HEK293T (cell line): ENCODE measurements around the gene LMX1B.

Experiments
- CTCF ChIA-PET: fragments of 350-600 bp; formaldehyde crosslinking; extraction: SDS; loops from one replicate; lab custom pipeline; 2021; ENCODE audit warnings: antibody characterized with exemption, inconsistent platforms; lab: Yijun Ruan, JAX
- POLR2A ChIA-PET: fragments of 350-600 bp; formaldehyde crosslinking; extraction: SDS; loops from one replicate; lab custom pipeline; 2020; ENCODE audit warnings: antibody characterized with exemption, inconsistent platforms; lab: Yijun Ruan, JAX
- DNase-seq: peaks from one replicate; pipeline ENCODE4 v3.0.0; 2012; ENCODE audit warnings: mixed read lengths; ENCODE audit errors: extremely low spot score
- ARNT ChIP-seq: fragments of 450-650 bp; IDR thresholded peaks from 2 replicates; pipeline ENCODE4 v1.6.1; 2017; ENCODE audit warnings: mild to moderate bottlenecking
- BHLHE40 ChIP-seq: fragments of 450-650 bp; IDR thresholded peaks from 2 replicates; pipeline ENCODE4 v1.6.1; 2016; ENCODE audit warnings: mild to moderate bottlenecking, moderate library complexity, borderline replicate concordance
- CTBP1 ChIP-seq: fragments of 450-650 bp; IDR thresholded peaks from 2 replicates; pipeline ENCODE4 v1.6.1; 2016; ENCODE audit warnings: borderline replicate concordance
- ELF4 ChIP-seq: fragments of 450-650 bp; IDR thresholded peaks from 2 replicates; pipeline ENCODE4 v1.6.1; 2017; ENCODE audit warnings: antibody characterized with exemption
- FOXA1 ChIP-seq: fragments of 450-650 bp; IDR thresholded peaks from 2 replicates; pipeline ENCODE4 v1.6.1; 2016; ENCODE audit warnings: mild to moderate bottlenecking
- FOXK2 ChIP-seq: fragments of 450-650 bp; IDR thresholded peaks from 2 replicates; pipeline ENCODE4 v1.6.1; 2016; ENCODE audit warnings: mild to moderate bottlenecking
- FOXM1 ChIP-seq: fragments of 450-650 bp; IDR thresholded peaks from 2 replicates; pipeline ENCODE4 v1.6.1; 2017; ENCODE audit warnings: mild to moderate bottlenecking, borderline replicate concordance
- HDGF ChIP-seq: fragments of 450-650 bp; IDR thresholded peaks from 2 replicates; pipeline ENCODE4 v1.6.1; 2017; ENCODE audit warnings: antibody characterized with exemption, borderline replicate concordance
- L3MBTL2 ChIP-seq: fragments of 450-650 bp; conservative IDR thresholded peaks from 2 replicates; pipeline ENCODE4 v1.6.1; 2016; ENCODE audit warnings: mild to moderate bottlenecking
- LEF1 ChIP-seq: fragments of 450-650 bp; IDR thresholded peaks from 2 replicates; pipeline ENCODE4 v1.6.1; 2017; ENCODE audit warnings: mild to moderate bottlenecking, borderline replicate concordance
- NFRKB ChIP-seq: fragments of 450-650 bp; IDR thresholded peaks from 2 replicates; pipeline ENCODE4 v1.6.1; 2016; ENCODE audit warnings: mild to moderate bottlenecking, moderate library complexity
- SP1 ChIP-seq: fragments of 450-650 bp; IDR thresholded peaks from 2 replicates; pipeline ENCODE4 v1.6.1; 2017
- SUZ12 ChIP-seq: fragments of 450-650 bp; IDR thresholded peaks from 2 replicates; pipeline ENCODE4 v1.6.1; 2016; ENCODE audit warnings: mild to moderate bottlenecking
- TARDBP ChIP-seq: fragments of 450-650 bp; IDR thresholded peaks from 2 replicates; pipeline ENCODE4 v1.6.1; 2016
- ZNF384 ChIP-seq: fragments of 450-650 bp; IDR thresholded peaks from 2 replicates; pipeline ENCODE4 v1.6.1; 2016
- TF ChIP-seq, protein P1 (sequence below): fragments of 450-650 bp; IDR thresholded peaks from 2 replicates; pipeline ENCODE4 v1.6.1; 2016

LMX1B gene

DNA sequence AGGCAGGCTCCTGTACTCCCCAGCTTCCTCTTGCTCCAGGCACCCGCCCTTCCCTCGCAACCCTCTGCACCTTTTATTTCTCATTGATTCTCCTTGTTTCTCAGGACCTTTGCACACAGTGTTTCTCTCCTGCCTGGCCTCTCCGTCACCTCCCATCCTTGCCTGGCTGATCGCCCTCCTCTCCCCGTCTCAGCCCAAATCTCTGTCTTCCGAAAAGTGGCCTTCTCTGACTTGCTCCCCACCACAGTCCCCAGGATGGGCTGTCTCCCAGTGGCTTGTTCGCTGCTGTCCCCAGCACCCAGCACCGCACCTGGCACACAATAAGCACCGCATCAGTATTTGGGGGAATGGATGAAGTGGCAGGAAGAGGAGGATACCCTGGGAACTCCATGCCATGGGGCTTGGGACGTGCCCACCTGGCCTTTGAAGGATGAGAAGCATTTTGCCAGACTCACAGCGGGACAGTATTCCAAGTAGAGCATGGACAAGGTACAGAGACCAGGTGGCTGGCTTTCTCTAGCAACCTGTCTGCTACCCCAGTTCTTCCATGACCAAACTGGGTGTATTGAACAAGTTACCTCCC lies 62.5 kb downstream of the LMX1B start:
- no peak for DNase-seq
- no peak for TF ChIP-seq LEF1
- TF ChIP-seq, protein P1, sequence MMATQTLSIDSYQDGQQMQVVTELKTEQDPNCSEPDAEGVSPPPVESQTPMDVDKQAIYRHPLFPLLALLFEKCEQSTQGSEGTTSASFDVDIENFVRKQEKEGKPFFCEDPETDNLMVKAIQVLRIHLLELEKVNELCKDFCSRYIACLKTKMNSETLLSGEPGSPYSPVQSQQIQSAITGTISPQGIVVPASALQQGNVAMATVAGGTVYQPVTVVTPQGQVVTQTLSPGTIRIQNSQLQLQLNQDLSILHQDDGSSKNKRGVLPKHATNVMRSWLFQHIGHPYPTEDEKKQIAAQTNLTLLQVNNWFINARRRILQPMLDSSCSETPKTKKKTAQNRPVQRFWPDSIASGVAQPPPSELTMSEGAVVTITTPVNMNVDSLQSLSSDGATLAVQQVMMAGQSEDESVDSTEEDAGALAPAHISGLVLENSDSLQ: no peak
- TF ChIP-seq TARDBP: no peak
- TF ChIP-seq NFRKB: no peak
- no peak for TF ChIP-seq SUZ12
- POLR2A ChIA-PET: no interaction called here
- CTCF ChIA-PET: interaction anchor here (1.4 kb wide), 1 partner anchor 14 kb away, joined by 4 read pairs; no protein-coding TSS in a partner anchor

DNA sequence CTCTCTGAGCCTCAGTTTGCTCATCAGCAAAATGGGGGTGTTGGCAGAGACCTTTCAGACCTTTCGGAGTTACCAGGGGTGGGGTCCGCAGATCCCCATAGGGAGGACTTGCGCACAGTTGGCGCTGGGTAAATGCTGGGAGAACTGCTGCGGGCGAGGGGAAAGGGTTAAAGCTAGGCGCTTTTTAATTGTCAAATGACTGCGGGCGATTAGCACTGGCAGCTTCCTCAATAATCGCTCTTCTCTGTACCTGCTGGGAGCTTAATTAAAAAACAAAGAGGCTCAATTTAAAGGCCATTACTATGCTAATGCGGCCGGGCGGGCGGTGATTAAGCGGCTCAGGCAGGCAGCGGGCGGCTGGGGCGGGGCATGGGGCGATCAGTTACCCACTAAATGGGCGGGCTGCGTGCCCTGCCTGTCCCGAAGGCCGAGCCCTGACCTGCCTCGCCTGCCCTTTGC lies 63.0 kb downstream of the LMX1B start:
- TF ChIP-seq FOXK2: no peak
- no peak for TF ChIP-seq NFRKB
- no peak for TF ChIP-seq TARDBP
- TF ChIP-seq FOXA1: no peak
- TF ChIP-seq SP1: no peak
- no peak for TF ChIP-seq HDGF
- no peak for TF ChIP-seq ZNF384
- TF ChIP-seq ELF4: no peak
- no peak for TF ChIP-seq L3MBTL2
- no peak for TF ChIP-seq LEF1
- TF ChIP-seq, protein P1: no peak
- no peak for TF ChIP-seq ARNT
- no peak for TF ChIP-seq BHLHE40
- TF ChIP-seq CTBP1: no peak
- TF ChIP-seq FOXM1: no peak
- no peak for TF ChIP-seq SUZ12
- CTCF ChIA-PET: interaction anchor here (1.4 kb wide), 1 partner anchor 14 kb away, joined by 4 read pairs; no protein-coding TSS in a partner anchor
- no peak for DNase-seq
- POLR2A ChIA-PET: no interaction called here

DNA sequence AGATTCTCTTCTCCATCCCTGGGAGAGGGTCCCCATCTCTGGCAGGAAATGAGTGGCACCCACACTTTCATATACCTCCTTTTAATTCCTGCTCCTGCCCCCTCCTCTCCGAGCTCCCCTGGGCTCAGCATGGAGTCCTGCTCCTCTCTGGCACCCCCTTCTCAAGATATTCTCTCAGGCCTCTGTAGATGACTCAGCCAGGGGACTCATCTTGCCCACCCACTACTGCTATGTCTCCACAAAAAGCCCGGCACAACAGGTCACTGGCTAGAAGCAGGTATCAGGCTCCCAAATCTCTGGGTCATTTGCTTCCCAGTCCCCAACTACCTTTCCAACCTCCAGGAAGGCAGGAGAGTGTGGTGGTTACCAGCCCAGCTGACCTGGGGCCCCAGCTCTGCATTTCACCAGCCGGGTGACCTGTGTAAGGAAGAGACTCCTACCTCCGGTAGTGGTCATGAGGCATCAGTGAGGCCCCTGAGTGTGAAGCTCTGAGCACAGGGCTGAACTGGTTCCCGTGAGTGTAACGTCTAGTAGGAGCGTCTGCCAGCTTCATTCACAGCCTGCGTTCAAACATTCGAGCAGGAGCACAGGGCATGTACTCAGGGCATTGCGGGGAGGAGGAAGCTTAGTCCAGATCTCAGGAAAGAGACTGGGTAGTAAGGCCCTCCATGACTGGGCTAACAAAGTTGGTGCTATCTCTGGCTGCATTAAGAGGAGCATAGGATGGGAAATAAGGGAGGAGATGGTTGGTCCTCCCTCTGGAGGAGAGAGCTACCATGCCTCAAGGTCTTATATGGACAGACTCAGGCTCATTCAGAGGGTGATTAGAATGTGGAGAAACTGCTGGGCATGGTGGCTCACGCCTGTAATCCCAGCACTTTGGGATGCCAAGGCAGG lies 63.7 kb downstream of the LMX1B start:
- POLR2A ChIA-PET: no interaction called here
- TF ChIP-seq SP1 (no peak), ZNF384 (no peak), BHLHE40 (no peak), TARDBP (no peak), CTBP1 (no peak), HDGF (no peak), NFRKB (no peak), LEF1 (no peak), FOXM1 (no peak), L3MBTL2 (no peak), ELF4 (no peak), SUZ12 (no peak), ARNT (no peak), FOXK2 (no peak), FOXA1 (no peak)
- TF ChIP-seq, protein P1: no peak
- CTCF ChIA-PET: interaction anchor here (1.2 to 1.4 kb wide), 2 partner anchors 13 kb away, joined by 4 to 7 read pairs; no protein-coding TSS in a partner anchor
- no peak for DNase-seq

DNA sequence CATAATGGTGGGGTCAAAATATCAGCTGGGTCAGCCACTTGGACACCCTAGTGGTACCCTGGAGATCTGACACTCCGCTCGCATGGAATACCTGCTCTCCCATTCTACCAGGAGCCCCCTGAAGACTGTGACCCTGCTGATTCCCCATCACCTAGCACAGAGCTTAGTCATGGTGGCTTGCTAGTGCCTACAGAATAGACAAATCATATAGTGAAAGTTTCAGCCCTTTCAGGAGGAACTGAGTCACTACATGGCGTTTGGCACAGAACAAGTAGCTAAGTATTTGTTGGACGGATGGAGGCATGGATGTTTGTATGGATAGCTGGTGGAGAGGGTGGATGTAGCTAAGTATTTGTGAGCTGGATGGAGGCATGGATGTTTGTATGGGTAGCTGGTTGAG lies 65.3 kb downstream of the LMX1B start:
- ChIA-PET POLR2A (no interaction called here), CTCF (interaction anchor here (1.2 kb wide), 1 partner anchor 11 kb away, joined by 7 read pairs; no protein-coding TSS in a partner anchor)
- no peak for TF ChIP-seq FOXA1
- no peak for DNase-seq

DNA sequence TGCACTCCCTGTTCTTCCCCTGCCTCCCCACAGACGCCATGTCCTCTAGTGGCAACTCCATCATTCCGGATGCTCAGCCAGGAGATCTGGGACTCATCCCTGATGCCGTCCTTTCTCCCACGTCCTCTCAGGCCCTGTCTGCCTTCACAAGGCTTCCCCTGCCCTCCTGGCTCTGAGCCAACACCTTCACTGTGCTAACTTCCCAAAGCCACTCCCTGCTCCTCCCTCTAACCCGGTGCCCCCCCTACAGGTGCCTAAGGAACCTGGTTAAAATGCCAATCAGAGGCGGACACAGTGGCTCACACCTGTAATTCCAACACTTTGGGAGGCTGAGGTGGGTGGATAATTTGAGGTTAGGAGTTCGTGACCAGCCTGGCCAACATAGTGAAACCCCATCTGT lies 67.6 kb downstream of the LMX1B start:
- ChIA-PET CTCF (interaction anchor here (1.2 kb wide), 1 partner anchor 9 kb away, joined by 3 read pairs; no protein-coding TSS in a partner anchor), POLR2A (no interaction called here)
- TF ChIP-seq L3MBTL2 (no peak), SUZ12 (no peak), FOXK2 (no peak)
- DNase-seq: no peak

DNA sequence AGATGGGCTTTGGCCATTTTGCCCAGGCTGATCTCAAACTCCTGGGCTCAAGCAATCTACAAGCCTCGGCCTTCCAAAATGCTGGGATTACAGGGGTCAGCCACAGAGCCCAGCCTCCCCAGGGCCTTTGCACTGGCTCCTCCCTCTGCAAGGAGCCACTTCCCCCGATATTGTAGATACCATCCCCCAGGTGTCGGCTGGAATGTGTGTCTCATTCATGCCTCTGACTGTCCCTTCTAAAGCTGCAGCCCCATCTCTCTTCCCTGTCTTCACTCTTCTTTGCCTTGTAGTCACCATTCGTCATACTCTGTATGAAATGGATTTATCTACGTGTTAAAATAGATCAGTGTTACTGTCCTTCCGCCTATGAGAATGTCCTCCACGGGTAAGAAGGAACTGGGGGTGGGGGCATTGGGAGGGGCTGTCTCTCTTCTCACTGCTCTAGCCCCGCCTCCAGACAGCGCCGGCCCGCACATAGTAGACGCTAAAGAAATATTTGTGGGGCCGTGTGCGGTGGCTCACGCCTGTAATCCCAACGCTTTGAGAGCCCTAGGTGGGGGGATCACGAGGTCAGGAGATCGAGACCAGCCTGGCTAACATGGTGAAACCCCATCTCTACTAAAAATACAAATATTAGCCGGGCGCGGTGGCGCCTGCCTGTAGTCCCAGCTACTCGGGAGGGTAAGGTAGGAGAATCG lies 68.5 kb downstream of the LMX1B start:
- CTCF ChIA-PET: interaction anchor here (0.6 kb wide), 1 partner anchor 8 kb away, joined by 3 read pairs; no protein-coding TSS in a partner anchor
- DNase-seq: no peak
- POLR2A ChIA-PET: no interaction called here
- no peak for TF ChIP-seq CTBP1
- no peak for TF ChIP-seq ZNF384
- TF ChIP-seq L3MBTL2: no peak
- no peak for TF ChIP-seq SP1
- no peak for TF ChIP-seq ELF4
- TF ChIP-seq BHLHE40: no peak
- no peak for TF ChIP-seq LEF1
- TF ChIP-seq ARNT: no peak
- TF ChIP-seq FOXA1: no peak
- no peak for TF ChIP-seq FOXM1
- no peak for TF ChIP-seq NFRKB
- no peak for TF ChIP-seq TARDBP
- TF ChIP-seq, protein P1: no peak
- no peak for TF ChIP-seq FOXK2
- no peak for TF ChIP-seq HDGF
- TF ChIP-seq SUZ12: no peak
